ENCODE results near the gene MAML3. TPM values are rescaled to one million over a fixed set of nuclear protein-coding genes. Genes with fewer than 3 reads are reported as not detected.

The MAML3 gene
- total and polyA plus RNA-seq, 2 experiments from 2014 or later: 4.1 to 11.2 TPM

DNA sequence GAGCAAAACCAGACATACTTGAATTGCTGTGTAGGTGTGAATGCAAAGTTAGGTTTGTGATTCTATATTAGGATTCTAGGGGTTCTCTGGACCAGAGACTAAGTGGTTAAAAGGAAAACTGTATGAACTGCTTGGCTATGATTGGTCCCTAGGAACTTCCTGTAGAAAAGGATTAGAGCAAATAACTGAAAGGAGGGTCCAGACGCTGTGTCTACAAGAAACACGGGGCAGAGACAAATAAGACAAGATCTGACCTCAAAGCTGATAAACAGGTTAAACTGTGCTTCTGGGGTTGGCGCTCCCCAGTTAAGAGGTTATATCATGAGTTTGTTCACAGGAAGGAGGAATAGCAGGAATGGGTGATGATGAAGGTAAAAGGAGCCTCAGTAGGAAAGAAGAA, 304.8 kb downstream of the MAML3 start:
- H3K79me2 ChIP-seq: no peaks in the 10 kb centered on the region
- H3K27ac ChIP-seq: no peak overlapping the region
- H3K9me2 ChIP-seq (replicated peaks; ENCODE audit: insufficient read depth): no peaks in the 10 kb centered on the region
- no peaks in the 10 kb centered on the region for H4K20me1 ChIP-seq (ENCODE audit: insufficient read depth, poor library complexity, severe bottlenecking)
- DNase-seq (ENCODE audit: low spot score): no peak
- no peaks in the 10 kb centered on the region for H3K27me3 ChIP-seq
- 11% methylated on average over 3 of the region's 3 CpGs for WGBS (ENCODE audit: low lambda C conversion rate, missing lambda C conversion rate)
- H3K4me3 ChIP-seq: no peak overlapping the region
- no peak overlapping the region for H2AFZ ChIP-seq
- H3K4me2 ChIP-seq: peak overlapping the region; percentile 45
- TF ChIP-seq, protein P1, sequence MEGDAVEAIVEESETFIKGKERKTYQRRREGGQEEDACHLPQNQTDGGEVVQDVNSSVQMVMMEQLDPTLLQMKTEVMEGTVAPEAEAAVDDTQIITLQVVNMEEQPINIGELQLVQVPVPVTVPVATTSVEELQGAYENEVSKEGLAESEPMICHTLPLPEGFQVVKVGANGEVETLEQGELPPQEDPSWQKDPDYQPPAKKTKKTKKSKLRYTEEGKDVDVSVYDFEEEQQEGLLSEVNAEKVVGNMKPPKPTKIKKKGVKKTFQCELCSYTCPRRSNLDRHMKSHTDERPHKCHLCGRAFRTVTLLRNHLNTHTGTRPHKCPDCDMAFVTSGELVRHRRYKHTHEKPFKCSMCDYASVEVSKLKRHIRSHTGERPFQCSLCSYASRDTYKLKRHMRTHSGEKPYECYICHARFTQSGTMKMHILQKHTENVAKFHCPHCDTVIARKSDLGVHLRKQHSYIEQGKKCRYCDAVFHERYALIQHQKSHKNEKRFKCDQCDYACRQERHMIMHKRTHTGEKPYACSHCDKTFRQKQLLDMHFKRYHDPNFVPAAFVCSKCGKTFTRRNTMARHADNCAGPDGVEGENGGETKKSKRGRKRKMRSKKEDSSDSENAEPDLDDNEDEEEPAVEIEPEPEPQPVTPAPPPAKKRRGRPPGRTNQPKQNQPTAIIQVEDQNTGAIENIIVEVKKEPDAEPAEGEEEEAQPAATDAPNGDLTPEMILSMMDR (IDR thresholded peaks at IDR 0.05; ENCODE audit: poor library complexity): no peak
- no peak for TF ChIP-seq EZH2phosphoT487 (IDR thresholded peaks at IDR 0.05; ENCODE audit: low read depth, severe bottlenecking, unreplicated experiment)
- TF ChIP-seq EZH2 (IDR thresholded peaks at IDR 0.05; ENCODE audit: borderline replicate concordance): no peak
- no peaks in the 10 kb centered on the region for H3K36me3 ChIP-seq (replicated peaks; ENCODE audit: insufficient read depth, low read depth)
- H3K4me1 ChIP-seq (ENCODE audit: insufficient read depth): peaks cover 13% of the 10 kb centered on the region
- no peaks in the 10 kb centered on the region for H3K9me3 ChIP-seq (ENCODE audit: low read depth)

DNA sequence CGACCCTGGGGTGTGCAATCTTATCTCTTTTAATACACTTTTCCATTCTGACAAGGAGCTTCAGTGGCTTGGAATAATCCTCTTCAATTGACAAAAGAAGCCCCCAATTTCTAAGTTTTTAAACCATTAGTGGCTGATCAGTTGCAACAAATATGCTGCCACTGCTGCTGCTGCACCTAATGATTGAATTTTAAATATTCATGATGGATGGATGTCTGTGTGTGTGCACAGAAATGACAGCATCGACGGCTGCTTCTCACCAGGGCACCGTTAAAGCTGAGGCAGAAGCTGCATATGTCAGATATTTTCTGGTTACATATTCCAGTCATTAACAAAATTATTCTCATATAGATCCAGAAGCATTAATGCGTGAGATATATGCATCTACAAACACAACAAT, 306.0 kb downstream of the MAML3 start:
- Histone ChIP-seq H3K79me2 (no peaks in the 10 kb centered on the region), H3K4me3 (no peak overlapping the region), H3K4me2 (no peak overlapping the region), H3K36me3 (replicated peaks; ENCODE audit: insufficient read depth, low read depth) (no peaks in the 10 kb centered on the region), H3K9me3 (ENCODE audit: low read depth) (no peaks in the 10 kb centered on the region), H4K20me1 (ENCODE audit: insufficient read depth, poor library complexity, severe bottlenecking) (no peaks in the 10 kb centered on the region), H3K9me2 (replicated peaks; ENCODE audit: insufficient read depth) (no peaks in the 10 kb centered on the region), H3K4me1 (ENCODE audit: insufficient read depth) (peaks cover 13% of the 10 kb centered on the region), H3K27ac (no peak overlapping the region), H2AFZ (no peak overlapping the region), H3K27me3 (no peaks in the 10 kb centered on the region)
- 83% methylated on average over 5 of the region's 5 CpGs for WGBS (ENCODE audit: low lambda C conversion rate, missing lambda C conversion rate)
- no peak for DNase-seq (ENCODE audit: low spot score)
- TF ChIP-seq, protein P1 (IDR thresholded peaks at IDR 0.05; ENCODE audit: poor library complexity): no peak
- TF ChIP-seq EZH2phosphoT487 (IDR thresholded peaks at IDR 0.05; ENCODE audit: low read depth, severe bottlenecking, unreplicated experiment) (no peak), EZH2 (IDR thresholded peaks at IDR 0.05; ENCODE audit: borderline replicate concordance) (no peak)

DNA sequence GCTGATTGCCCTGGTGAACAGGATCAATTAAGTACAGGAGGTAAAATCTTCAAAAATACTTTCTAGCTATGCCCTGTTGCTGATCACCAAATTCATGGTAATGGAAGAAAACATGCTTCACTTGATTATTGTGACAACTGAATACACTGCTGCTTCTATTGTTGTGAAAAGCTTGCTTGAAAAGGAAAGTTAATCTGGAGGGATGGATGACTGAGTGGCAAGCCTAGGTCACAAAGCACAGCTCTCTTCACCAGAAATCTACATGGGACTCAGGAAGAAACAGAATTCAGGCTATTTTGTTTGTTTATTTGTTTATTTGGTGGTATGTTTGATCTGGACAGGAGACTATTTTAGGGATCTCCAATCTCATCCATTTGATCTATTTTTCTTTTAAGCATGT, 306.4 kb downstream of the MAML3 start:
- Histone ChIP-seq H3K9me3 (ENCODE audit: low read depth) (no peaks in the 10 kb centered on the region), H3K9me2 (replicated peaks; ENCODE audit: insufficient read depth) (no peaks in the 10 kb centered on the region), H3K4me1 (ENCODE audit: insufficient read depth) (peaks cover 13% of the 10 kb centered on the region), H3K79me2 (no peaks in the 10 kb centered on the region), H4K20me1 (ENCODE audit: insufficient read depth, poor library complexity, severe bottlenecking) (no peaks in the 10 kb centered on the region), H3K27ac (no peak overlapping the region), H3K4me2 (no peak overlapping the region), H3K4me3 (no peak overlapping the region), H3K27me3 (no peaks in the 10 kb centered on the region), H2AFZ (no peak overlapping the region), H3K36me3 (replicated peaks; ENCODE audit: insufficient read depth, low read depth) (no peaks in the 10 kb centered on the region)
- DNase-seq (ENCODE audit: low spot score): no peak
- TF ChIP-seq EZH2phosphoT487 (IDR thresholded peaks at IDR 0.05; ENCODE audit: low read depth, severe bottlenecking, unreplicated experiment): no peak
- TF ChIP-seq, protein P1 (IDR thresholded peaks at IDR 0.05; ENCODE audit: poor library complexity): no peak

DNA sequence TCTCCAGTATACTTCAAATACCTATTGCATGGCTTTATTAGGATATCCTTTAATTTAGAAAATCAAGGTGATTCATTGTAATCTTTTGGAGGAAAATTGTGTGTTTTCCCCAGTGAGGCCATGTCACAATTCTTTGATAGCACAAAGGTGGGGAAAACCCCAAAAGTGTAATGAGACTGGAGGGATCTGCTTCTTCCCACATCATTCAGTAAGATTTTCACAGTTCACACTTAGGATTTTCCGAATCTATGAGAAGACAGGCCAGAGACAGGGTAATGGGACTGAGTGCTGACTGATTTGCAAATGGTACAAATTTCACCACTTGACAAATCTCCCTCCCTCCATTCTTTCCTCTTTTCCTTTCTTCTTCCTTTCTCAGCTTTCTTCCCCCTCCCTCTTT, 307.2 kb downstream of the MAML3 start:
- H3K4me2 ChIP-seq: no peak overlapping the region
- H3K79me2 ChIP-seq: no peaks in the 10 kb centered on the region
- H3K9me2 ChIP-seq (replicated peaks; ENCODE audit: insufficient read depth): no peaks in the 10 kb centered on the region
- no peak for DNase-seq (ENCODE audit: low spot score)
- H2AFZ ChIP-seq: no peak overlapping the region
- H3K4me1 ChIP-seq (ENCODE audit: insufficient read depth): peaks cover 13% of the 10 kb centered on the region
- no peaks in the 10 kb centered on the region for H3K27me3 ChIP-seq
- no peak overlapping the region for H3K27ac ChIP-seq
- no peaks in the 10 kb centered on the region for H4K20me1 ChIP-seq (ENCODE audit: insufficient read depth, poor library complexity, severe bottlenecking)
- no peak overlapping the region for H3K4me3 ChIP-seq
- no peaks in the 10 kb centered on the region for H3K9me3 ChIP-seq (ENCODE audit: low read depth)
- no peaks in the 10 kb centered on the region for H3K36me3 ChIP-seq (replicated peaks; ENCODE audit: insufficient read depth, low read depth)
- TF ChIP-seq, protein P1 (IDR thresholded peaks at IDR 0.05; ENCODE audit: poor library complexity): no peak
- TF ChIP-seq EZH2phosphoT487 (IDR thresholded peaks at IDR 0.05; ENCODE audit: low read depth, severe bottlenecking, unreplicated experiment) (no peak), EZH2 (IDR thresholded peaks at IDR 0.05; ENCODE audit: borderline replicate concordance) (no peak)
- 86% methylated on average over 1 of the region's 1 CpG for WGBS (ENCODE audit: low lambda C conversion rate, missing lambda C conversion rate)

Measured in hepatocyte (in vitro differentiated cells).